Omental fat pad (tissue), 4 donors: Measurements from ENCODE around the gene PAN2. TPM values are rescaled to one million over a fixed set of nuclear protein-coding genes. Genes with fewer than 3 reads are reported as not detected.
"Not testable (repeated sequence)": the region's sequence is repeated elsewhere in the genome, so short reads cannot be mapped to it uniquely, and the experiment has no call there.

Experiments
- ATAC-seq: fragments of 150-250 bp; one replicate; pipeline ENCODE4 v1.9.1; 2016; ENCODE audit warnings: mild to moderate bottlenecking, moderate library complexity; ENCODE audit not compliant: low FRiP score
- DNase-seq: peaks from one replicate; pipeline ENCODE4 v3.0.0-alpha.2; 2019; ENCODE audit warnings: low spot score
- total RNA-seq, 4 donors: library from RNA; depleted of rRNA; stranded (reverse); fragments of >200 nt; gene quantifications; one replicate each; pipeline ENCODE4 v1.1.0, GENCODE V29; 2016
- TF ChIP-seq, protein P1 (sequence below), 3 donors: fragments of 450-650 bp; IDR thresholded peaks; one replicate each; pipeline ENCODE4 v1.5.1; 2016 to 2017; ENCODE audit warnings: antibody characterized with exemption in 3 of 3, mild to moderate bottlenecking in 3 of 3, moderate library complexity in 2 of 3

The PAN2 gene
- total RNA-seq, 4 donors from 2014 or later: 17.3 to 57.8 (median 40.7) TPM

GRCh38 chr12:56332512-56333196 is 1.1 kb downstream of the PAN2 start:
- no peak for ATAC-seq
- TF ChIP-seq, protein P1, sequence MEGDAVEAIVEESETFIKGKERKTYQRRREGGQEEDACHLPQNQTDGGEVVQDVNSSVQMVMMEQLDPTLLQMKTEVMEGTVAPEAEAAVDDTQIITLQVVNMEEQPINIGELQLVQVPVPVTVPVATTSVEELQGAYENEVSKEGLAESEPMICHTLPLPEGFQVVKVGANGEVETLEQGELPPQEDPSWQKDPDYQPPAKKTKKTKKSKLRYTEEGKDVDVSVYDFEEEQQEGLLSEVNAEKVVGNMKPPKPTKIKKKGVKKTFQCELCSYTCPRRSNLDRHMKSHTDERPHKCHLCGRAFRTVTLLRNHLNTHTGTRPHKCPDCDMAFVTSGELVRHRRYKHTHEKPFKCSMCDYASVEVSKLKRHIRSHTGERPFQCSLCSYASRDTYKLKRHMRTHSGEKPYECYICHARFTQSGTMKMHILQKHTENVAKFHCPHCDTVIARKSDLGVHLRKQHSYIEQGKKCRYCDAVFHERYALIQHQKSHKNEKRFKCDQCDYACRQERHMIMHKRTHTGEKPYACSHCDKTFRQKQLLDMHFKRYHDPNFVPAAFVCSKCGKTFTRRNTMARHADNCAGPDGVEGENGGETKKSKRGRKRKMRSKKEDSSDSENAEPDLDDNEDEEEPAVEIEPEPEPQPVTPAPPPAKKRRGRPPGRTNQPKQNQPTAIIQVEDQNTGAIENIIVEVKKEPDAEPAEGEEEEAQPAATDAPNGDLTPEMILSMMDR (IDR thresholded peaks at IDR 0.05): no peak
- no peak for DNase-seq

GRCh38 chr12:56330936-56331490 is 2.8 kb downstream of the PAN2 start:
- no peak for DNase-seq
- ATAC-seq: no peak
- TF ChIP-seq, protein P1 (IDR thresholded peaks at IDR 0.05): no peak

GRCh38 chr12:56326533-56326932 is 7.3 kb downstream of the PAN2 start:
- DNase-seq: no peak
- TF ChIP-seq, protein P1 (IDR thresholded peaks at IDR 0.05): no peak

DNA sequence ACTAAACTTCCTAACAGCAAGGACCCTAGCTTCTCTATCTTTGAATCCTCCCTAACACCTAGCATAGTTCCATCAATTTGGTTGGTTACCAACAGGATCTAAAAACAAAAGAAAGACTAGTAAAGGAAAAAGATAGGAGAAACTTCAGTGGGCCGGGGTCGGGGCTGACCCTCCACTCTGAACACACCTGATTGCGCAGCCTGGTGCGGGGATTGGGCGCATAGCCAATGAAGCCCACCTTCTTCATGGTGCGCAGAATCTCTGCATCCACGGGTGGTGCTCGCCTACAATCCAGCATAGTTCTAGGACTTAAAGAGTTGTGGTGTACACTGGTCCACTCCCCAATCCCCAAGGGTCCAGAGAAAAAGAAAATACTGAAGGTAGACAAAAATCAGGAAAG is 7.7 kb downstream of the PAN2 start:
- TF ChIP-seq, protein P1 (IDR thresholded peaks at IDR 0.05): no peak
- DNase-seq: no peak
- no peak for ATAC-seq

More at GRCh38 chr12:56326533-56326932, 7.3 kb downstream of the PAN2 start:
- ATAC-seq: no peak

- ATAC-seq (no peak), DNase-seq (no peak)
- TF ChIP-seq, protein P1 (IDR thresholded peaks at IDR 0.05): no peak
Measured at GRCh38 chr12:56324206-56324605, 9.6 kb downstream of the PAN2 start.

DNA sequence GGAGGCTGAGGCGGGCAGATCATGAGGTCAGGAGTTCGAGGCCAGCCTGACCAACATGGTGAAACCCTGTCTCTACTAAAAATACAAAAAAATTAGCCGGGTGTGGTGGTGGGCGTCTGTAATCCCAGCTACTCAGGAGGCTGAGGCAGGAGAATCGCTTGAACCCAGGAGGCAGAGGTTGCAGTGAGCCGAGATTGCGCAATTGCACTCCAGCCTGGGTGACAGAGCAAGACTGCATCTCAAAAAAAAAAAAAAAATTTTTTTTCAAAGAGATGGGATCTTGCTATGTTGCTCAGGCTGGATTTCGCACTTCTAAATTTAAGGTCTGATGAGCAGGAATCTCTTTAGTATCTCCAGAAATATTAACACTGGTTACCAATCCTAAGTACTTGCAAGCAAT is 12.2 kb downstream of the PAN2 start:
- DNase-seq, ATAC-seq: not testable (repeated sequence)

DNA sequence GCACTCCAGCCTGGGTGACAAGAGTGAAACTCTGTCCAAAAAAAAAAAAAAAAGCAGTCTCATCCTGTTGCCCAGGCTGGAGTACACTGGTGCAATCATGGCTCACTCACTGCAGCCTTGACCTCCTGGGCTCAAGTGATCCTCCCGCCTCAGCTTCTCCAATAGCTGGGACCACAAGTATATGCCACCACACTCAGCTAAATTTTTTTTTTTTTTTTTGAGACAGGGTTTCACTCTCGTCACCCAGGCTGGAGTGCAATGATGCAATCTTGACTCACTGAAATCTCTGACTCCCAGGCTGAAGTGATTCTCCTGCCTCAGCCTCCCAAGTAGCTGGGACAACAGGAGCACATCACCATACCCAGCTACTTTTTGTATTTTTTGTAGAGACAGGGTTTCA is 12.8 kb downstream of the PAN2 start:
- TF ChIP-seq, protein P1 (IDR thresholded peaks at IDR 0.05): no peak
- DNase-seq: no peak
- ATAC-seq: no peak
